ENCODE results near the gene PALLD.

DNA sequence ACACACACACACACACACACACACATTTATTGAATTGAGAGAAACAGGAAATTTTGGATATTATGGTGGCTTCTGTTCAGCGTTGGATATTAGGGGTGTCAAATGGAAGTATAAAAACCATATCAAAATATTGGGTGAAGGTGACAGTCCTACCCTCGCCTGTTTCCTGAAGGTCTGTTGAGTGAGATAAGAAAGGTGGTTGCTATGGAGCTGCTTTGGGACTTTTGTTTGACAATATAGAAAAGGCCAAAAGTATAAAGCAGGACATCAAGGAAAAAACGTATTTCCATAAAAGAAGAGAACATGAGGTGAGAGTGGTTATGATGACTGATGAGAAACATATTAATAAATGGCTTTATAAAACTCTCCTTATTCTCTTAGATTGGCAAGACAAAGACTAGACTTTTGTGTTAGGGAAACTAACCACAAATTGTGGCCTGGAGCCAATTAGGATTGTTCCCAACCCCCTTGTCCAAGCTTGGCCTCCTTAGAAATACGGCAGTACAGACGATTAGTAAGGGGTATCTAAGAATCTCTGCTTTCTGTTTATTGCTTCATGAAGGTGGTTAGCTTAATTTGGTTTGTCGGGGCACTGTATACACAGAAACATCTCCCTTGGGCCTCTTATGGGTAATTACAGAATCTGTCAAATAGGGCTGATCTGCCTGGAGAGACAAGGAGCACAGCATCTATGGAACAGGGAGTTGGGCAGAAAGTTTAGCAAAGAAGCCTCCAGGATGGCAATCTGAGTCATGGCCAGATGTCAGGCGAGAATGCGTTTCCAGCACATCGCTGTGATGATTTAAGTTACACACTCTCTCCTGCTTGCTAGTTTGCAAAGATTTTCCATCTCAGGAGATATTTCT is 315.2 kb downstream of the PALLD start:
- TF ChIP-seq, protein P1, sequence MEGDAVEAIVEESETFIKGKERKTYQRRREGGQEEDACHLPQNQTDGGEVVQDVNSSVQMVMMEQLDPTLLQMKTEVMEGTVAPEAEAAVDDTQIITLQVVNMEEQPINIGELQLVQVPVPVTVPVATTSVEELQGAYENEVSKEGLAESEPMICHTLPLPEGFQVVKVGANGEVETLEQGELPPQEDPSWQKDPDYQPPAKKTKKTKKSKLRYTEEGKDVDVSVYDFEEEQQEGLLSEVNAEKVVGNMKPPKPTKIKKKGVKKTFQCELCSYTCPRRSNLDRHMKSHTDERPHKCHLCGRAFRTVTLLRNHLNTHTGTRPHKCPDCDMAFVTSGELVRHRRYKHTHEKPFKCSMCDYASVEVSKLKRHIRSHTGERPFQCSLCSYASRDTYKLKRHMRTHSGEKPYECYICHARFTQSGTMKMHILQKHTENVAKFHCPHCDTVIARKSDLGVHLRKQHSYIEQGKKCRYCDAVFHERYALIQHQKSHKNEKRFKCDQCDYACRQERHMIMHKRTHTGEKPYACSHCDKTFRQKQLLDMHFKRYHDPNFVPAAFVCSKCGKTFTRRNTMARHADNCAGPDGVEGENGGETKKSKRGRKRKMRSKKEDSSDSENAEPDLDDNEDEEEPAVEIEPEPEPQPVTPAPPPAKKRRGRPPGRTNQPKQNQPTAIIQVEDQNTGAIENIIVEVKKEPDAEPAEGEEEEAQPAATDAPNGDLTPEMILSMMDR (IDR thresholded peaks at IDR 0.05 in 2 of 3, conservative IDR thresholded peaks at IDR 0.05 in 1 of 3; ENCODE audit: borderline replicate concordance in 1 of 3, insufficient read depth in 1 of 3, low read depth in 2 of 3, low read length in 2 of 3) = no peak
- TF ChIP-seq SRF (IDR thresholded peaks at IDR 0.05; ENCODE audit: low read depth) = no peak
- no peak for TF ChIP-seq RAD21 (IDR thresholded peaks at IDR 0.05; ENCODE audit: low read depth)
- TF ChIP-seq, protein P2, sequence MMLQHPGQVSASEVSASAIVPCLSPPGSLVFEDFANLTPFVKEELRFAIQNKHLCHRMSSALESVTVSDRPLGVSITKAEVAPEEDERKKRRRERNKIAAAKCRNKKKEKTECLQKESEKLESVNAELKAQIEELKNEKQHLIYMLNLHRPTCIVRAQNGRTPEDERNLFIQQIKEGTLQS (IDR thresholded peaks at IDR 0.05) = no peak
- no peak for TF ChIP-seq POLR2A (IDR thresholded peaks at IDR 0.05; ENCODE audit: borderline replicate concordance, extremely low read depth, insufficient read depth, insufficient read length)
- TF ChIP-seq, protein P3, sequence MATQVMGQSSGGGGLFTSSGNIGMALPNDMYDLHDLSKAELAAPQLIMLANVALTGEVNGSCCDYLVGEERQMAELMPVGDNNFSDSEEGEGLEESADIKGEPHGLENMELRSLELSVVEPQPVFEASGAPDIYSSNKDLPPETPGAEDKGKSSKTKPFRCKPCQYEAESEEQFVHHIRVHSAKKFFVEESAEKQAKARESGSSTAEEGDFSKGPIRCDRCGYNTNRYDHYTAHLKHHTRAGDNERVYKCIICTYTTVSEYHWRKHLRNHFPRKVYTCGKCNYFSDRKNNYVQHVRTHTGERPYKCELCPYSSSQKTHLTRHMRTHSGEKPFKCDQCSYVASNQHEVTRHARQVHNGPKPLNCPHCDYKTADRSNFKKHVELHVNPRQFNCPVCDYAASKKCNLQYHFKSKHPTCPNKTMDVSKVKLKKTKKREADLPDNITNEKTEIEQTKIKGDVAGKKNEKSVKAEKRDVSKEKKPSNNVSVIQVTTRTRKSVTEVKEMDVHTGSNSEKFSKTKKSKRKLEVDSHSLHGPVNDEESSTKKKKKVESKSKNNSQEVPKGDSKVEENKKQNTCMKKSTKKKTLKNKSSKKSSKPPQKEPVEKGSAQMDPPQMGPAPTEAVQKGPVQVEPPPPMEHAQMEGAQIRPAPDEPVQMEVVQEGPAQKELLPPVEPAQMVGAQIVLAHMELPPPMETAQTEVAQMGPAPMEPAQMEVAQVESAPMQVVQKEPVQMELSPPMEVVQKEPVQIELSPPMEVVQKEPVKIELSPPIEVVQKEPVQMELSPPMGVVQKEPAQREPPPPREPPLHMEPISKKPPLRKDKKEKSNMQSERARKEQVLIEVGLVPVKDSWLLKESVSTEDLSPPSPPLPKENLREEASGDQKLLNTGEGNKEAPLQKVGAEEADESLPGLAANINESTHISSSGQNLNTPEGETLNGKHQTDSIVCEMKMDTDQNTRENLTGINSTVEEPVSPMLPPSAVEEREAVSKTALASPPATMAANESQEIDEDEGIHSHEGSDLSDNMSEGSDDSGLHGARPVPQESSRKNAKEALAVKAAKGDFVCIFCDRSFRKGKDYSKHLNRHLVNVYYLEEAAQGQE (IDR thresholded peaks at IDR 0.05; ENCODE audit: low read depth) = no peak
- no peak for TF ChIP-seq ZFX (IDR thresholded peaks at IDR 0.05)
- no peak for TF ChIP-seq JUND (IDR thresholded peaks at IDR 0.05)
- no peak for TF ChIP-seq CEBPB (IDR thresholded peaks at IDR 0.05; ENCODE audit: low read depth)
- no peak for TF ChIP-seq SP1 (IDR thresholded peaks at IDR 0.05; ENCODE audit: low read depth)
- no peak for TF ChIP-seq FOSL1 (IDR thresholded peaks at IDR 0.05; ENCODE audit: low read depth)
- no peak for TF ChIP-seq EZH2phosphoT487 (IDR thresholded peaks at IDR 0.05; ENCODE audit: borderline replicate concordance)
- no peak for TF ChIP-seq EZH2 (IDR thresholded peaks at IDR 0.05)
- TF ChIP-seq, protein P4, sequence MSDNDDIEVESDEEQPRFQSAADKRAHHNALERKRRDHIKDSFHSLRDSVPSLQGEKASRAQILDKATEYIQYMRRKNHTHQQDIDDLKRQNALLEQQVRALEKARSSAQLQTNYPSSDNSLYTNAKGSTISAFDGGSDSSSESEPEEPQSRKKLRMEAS (IDR thresholded peaks at IDR 0.05) = no peak
